ENCODE measurements around the gene FBXO4.

FBXO4 gene

GRCh38 chr5:41924872-41925554 is at the start of gene FBXO4:
Gene FBXO4, plus strand, starts transcription at chr5:41925281. Its CDS starts 29 bp downstream, at chr5:41925310.
- DNase-seq: peak; percentile 89

GRCh38 chr5:41876678-41877077 is 48.4 kb upstream of the FBXO4 start:
- no peak for DNase-seq

- no peak for DNase-seq
These were observed 47.7 kb upstream of the FBXO4 start for GRCh38 chr5:41877408-41877807.

- no peak for DNase-seq
These were observed 46.9 kb upstream of the FBXO4 start for GRCh38 chr5:41878173-41878572.

GRCh38 chr5:41878643-41879478 is 46.2 kb upstream of the FBXO4 start:
- DNase-seq: no peak

GRCh38 chr5:41882765-41883164 is 42.3 kb upstream of the FBXO4 start:
- DNase-seq: no peak

GRCh38 chr5:41883243-41883642 is 41.8 kb upstream of the FBXO4 start:
- no peak for DNase-seq

- DNase-seq: no peak
These were observed 41.1 kb upstream of the FBXO4 start for GRCh38 chr5:41883936-41884335.

GRCh38 chr5:41885286-41885685 is 39.8 kb upstream of the FBXO4 start:
- DNase-seq: no peak

GRCh38 chr5:41891066-41891707 is 33.9 kb upstream of the FBXO4 start:
- DNase-seq: no peak

GRCh38 chr5:41892031-41892430 is 33.0 kb upstream of the FBXO4 start:
- no peak for DNase-seq

GRCh38 chr5:41893074-41893851 is 31.8 kb upstream of the FBXO4 start:
- no peak for DNase-seq

GRCh38 chr5:41896230-41896629 is 28.9 kb upstream of the FBXO4 start:
- no peak for DNase-seq

- DNase-seq: no peak
These were observed 21.6 kb upstream of the FBXO4 start for GRCh38 chr5:41903382-41903891.

- DNase-seq: peak; percentile 99
These were observed 20.9 kb upstream of the FBXO4 start, which contains the start of gene RIMOC1 for GRCh38 chr5:41903892-41904799. Gene RIMOC1, plus strand, starts transcription at chr5:41904344. Its CDS starts 24 bp downstream, at chr5:41904368.

- DNase-seq: no peak
These were observed 18.9 kb upstream of the FBXO4 start for GRCh38 chr5:41906151-41906550.

GRCh38 chr5:41908374-41909079 is 16.6 kb upstream of the FBXO4 start:
- no peak for DNase-seq

- no peak for DNase-seq
These were observed 7.0 kb upstream of the FBXO4 start for GRCh38 chr5:41918105-41918504.

GRCh38 chr5:41921166-41921565 is 3.9 kb upstream of the FBXO4 start:
- DNase-seq: no peak

GRCh38 chr5:41921874-41922273 is 3.2 kb upstream of the FBXO4 start:
- no peak for DNase-seq

- DNase-seq: no peak
These were observed 582 bp upstream of the FBXO4 start for GRCh38 chr5:41924526-41924871.

Data from CD4-positive, alpha-beta T cell treated with Interleukin-10 for 1 hour (primary cell).